Measurements from ENCODE around the gene TMPRSS6. TPM values are rescaled to one million over a fixed set of nuclear protein-coding genes. Genes with fewer than 3 reads are reported as not detected.

The TMPRSS6 gene
- total RNA-seq, 2 donors from 2014 or later = not detected

DNA sequence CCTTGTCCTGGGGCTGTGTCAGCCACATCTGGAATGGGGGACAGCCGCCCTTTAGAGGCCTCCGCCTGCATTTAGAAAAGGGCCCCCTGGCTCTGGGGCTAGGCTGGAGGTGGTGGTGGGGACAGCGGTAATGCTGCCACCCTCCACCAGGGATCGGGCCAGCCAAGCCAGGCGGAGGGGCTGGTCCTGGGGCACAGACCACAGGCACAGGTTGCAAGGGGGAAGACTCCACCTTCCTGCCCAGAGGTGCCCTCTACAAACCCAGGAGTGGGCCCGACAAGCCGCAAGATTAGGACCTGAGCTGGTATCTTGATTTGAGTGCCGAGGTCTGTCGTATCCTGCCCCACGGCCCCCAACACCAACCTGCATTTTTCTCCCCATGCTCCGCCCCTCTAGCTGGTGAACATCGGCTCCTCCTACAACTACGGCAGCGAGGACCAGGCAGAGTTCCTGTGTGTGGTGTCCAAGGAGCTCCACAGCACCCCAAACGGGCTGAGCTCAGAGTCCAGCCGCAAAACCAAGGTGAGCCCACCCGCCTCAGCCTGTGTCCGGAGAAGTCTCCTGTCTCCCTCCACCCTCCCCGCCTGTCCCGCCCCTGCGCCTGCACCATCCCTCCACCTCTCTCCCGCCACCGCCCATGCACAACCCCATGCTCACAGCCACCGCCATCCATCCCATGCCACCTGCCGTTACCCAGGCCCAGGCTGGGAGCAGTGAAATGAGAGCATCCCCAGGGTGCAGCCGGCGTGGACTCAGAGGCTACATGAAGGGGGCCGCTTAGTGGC, 50.4 kb downstream of the TMPRSS6 start:
- H3K27me3 ChIP-seq (replicated peaks; ENCODE audit: insufficient read depth) = no peaks in the 10 kb centered on the region
- no peak overlapping the region for H3K27ac ChIP-seq
- H3K36me3 ChIP-seq = peaks cover 42% of the 10 kb centered on the region
- no peak overlapping the region for H3K4me3 ChIP-seq
- no peak for ATAC-seq (ENCODE audit: insufficient number of reproducible peaks, low FRiP score, low read depth)
- H3K4me1 ChIP-seq (ENCODE audit: control insufficient read depth in 1 of 2, low read depth in 2 of 2) = no peaks in the 10 kb centered on the region
- DNase-seq (ENCODE audit: low spot score) = no peak
- H3K9me3 ChIP-seq = no peaks in the 10 kb centered on the region
- TF ChIP-seq, protein P1, sequence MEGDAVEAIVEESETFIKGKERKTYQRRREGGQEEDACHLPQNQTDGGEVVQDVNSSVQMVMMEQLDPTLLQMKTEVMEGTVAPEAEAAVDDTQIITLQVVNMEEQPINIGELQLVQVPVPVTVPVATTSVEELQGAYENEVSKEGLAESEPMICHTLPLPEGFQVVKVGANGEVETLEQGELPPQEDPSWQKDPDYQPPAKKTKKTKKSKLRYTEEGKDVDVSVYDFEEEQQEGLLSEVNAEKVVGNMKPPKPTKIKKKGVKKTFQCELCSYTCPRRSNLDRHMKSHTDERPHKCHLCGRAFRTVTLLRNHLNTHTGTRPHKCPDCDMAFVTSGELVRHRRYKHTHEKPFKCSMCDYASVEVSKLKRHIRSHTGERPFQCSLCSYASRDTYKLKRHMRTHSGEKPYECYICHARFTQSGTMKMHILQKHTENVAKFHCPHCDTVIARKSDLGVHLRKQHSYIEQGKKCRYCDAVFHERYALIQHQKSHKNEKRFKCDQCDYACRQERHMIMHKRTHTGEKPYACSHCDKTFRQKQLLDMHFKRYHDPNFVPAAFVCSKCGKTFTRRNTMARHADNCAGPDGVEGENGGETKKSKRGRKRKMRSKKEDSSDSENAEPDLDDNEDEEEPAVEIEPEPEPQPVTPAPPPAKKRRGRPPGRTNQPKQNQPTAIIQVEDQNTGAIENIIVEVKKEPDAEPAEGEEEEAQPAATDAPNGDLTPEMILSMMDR (IDR thresholded peaks at IDR 0.05) = no peak

DNA sequence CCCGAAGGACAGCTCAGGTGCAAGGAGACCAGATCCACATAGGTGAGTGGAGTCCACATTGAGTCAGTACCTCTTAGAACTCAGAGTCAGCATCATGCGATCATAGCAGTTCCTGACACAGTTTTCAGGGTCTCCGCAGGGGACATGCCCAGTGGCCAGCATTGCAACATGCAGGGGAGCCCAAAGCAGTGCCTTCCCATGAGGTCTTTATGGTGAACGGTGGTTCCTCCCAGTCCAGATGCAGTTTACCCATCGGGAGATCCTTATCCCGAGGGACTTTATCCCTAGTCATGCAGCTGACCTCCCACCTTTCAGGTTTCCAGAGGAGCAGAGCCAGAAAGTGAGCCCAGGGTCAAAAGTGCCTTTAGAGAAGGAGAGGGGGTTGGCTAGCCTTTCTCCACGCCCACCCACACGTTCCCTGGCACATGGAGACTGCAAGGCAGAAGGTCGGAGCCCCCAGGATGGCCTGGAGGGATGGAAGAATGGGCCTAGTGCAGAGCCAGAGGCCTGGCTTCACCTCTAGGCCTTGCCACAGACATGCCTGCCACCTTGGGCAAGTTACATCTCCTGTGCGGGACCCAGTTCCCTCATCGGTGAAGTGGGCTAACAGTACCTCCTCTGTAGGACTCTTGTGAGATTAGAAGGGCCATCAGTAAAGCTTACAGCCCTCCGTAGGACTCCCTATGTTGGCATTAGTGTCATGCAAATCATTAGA, 51.6 kb downstream of the TMPRSS6 start:
- no peak overlapping the region for H3K4me3 ChIP-seq
- H3K27me3 ChIP-seq (replicated peaks; ENCODE audit: insufficient read depth) = no peaks in the 10 kb centered on the region
- DNase-seq (ENCODE audit: low spot score) = no peak
- H3K9me3 ChIP-seq = no peaks in the 10 kb centered on the region
- H3K4me1 ChIP-seq (ENCODE audit: control insufficient read depth in 1 of 2, low read depth in 2 of 2) = no peaks in the 10 kb centered on the region
- no peak for ATAC-seq (ENCODE audit: insufficient number of reproducible peaks, low FRiP score, low read depth)
- no peak overlapping the region for H3K27ac ChIP-seq
- TF ChIP-seq, protein P1 (IDR thresholded peaks at IDR 0.05) = no peak
- H3K36me3 ChIP-seq = peaks cover 42% of the 10 kb centered on the region

DNA sequence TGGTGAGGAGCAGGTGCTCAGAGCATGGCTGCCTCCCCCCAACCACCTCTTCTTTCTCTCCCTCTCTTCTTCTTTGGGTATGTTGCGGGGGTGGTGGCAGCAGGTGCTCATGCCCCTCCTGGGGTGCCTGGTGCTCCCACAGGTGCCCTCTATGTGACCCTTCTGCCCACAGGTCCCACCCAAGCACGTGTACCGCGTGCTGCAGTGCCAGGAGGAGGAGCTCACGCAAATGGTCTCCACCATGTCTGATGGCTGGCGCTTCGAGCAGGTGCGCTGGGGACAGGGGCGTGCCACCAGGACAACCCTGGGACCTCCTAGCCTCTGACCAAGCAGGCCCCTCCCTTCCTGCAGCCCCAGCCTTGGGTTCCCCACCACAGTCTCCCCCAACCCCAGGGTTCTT, 52.3 kb downstream of the TMPRSS6 start:
- Histone ChIP-seq H3K27ac (no peak overlapping the region), H3K36me3 (peaks cover 42% of the 10 kb centered on the region), H3K4me1 (ENCODE audit: control insufficient read depth in 1 of 2, low read depth in 2 of 2) (peaks cover 4 to 7% of the 10 kb centered on the region in 2 donors), H3K4me3 (no peak overlapping the region), H3K9me3 (no peaks in the 10 kb centered on the region), H3K27me3 (replicated peaks; ENCODE audit: insufficient read depth) (no peaks in the 10 kb centered on the region)
- no peak for ATAC-seq (ENCODE audit: insufficient number of reproducible peaks, low FRiP score, low read depth)
- TF ChIP-seq, protein P1 (IDR thresholded peaks at IDR 0.05) = no peak
- no peak for DNase-seq (ENCODE audit: low spot score)

DNA sequence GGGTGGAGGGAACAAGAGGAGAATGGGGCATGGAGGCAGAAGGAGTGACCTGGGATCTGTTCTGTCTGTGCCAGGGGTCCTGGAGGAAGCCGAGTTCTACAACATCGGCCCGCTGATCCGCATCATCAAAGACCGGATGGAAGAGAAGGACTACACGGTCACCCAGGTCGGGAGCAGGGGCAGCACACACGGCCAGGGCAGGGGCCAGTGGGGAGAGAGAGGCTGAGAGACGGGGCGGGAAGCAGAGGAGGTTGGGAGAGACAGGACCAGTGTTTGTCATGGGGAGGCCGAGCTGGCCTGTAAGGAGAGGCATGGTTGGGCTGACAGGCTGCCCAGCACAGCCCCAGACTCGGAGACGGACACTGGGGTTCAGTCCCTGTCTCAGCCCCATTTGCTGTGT, 53.3 kb downstream of the TMPRSS6 start:
- Histone ChIP-seq H3K27ac (no peak overlapping the region), H3K4me1 (ENCODE audit: control insufficient read depth in 1 of 2, low read depth in 2 of 2) (peaks cover 8 to 11% of the 10 kb centered on the region in 2 donors), H3K4me3 (no peak overlapping the region), H3K36me3 (peaks cover 38% of the 10 kb centered on the region), H3K27me3 (replicated peaks; ENCODE audit: insufficient read depth) (no peaks in the 10 kb centered on the region), H3K9me3 (no peaks in the 10 kb centered on the region)
- DNase-seq (ENCODE audit: low spot score) (no peak), ATAC-seq (ENCODE audit: insufficient number of reproducible peaks, low FRiP score, low read depth) (no peak)
- TF ChIP-seq, protein P1 (IDR thresholded peaks at IDR 0.05) = no peak

DNA sequence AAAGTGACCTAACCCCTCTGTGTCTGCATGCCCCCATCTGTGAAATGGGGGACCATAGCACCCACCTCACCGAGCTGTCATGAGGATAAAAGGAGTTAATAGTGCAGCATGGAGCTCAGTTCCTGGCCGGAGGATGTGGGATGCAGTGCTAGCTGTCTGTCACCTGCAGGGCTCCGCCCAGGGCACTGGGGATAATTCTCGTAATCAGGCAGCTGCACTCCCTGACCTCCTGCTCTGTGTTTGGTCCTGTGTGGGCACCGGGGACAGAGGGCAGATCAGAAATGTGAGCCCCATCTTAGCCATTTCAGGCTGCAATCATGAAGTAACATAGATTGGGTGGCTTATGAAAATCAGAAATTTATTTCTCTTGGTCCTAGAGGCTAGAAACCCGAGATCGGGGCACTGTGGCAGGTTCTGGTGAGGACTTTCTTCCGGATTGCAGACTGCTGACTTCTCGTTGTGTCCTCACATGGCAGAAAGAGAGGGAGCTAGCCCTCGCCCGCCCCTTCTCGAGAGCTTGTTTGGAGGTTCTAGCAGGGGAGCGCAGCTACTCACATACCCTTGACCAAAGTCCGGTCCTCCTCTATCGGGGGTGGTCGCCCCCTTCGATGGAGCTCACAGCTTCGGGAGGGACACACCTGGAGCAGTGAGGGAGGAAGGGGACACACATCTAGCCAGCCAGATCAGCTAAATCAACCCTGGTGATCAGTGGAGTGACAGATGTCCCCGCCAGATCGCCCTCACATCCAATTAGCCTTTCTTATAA, 54.7 kb downstream of the TMPRSS6 start:
- DNase-seq (ENCODE audit: low spot score) (no peak), ATAC-seq (ENCODE audit: insufficient number of reproducible peaks, low FRiP score, low read depth) (no peak)
- H3K4me1 ChIP-seq (ENCODE audit: control insufficient read depth in 1 of 2, low read depth in 2 of 2) = peaks cover 11 to 13% of the 10 kb centered on the region in 2 donors
- H3K9me3 ChIP-seq = no peaks in the 10 kb centered on the region
- TF ChIP-seq, protein P1 (IDR thresholded peaks at IDR 0.05) = no peak
- no peak overlapping the region for H3K27ac ChIP-seq
- no peak overlapping the region for H3K4me3 ChIP-seq
- no peaks in the 10 kb centered on the region for H3K27me3 ChIP-seq (replicated peaks; ENCODE audit: insufficient read depth)
- H3K36me3 ChIP-seq = peaks cover 35% of the 10 kb centered on the region
